OCI-LY1 (cell line): ENCODE measurements around the gene SCN8A.

Experiments used
- CTCF ChIP-seq: fragments of 200-600 bp; sonication (generic), shearing (Covaris generic); IDR thresholded peaks from 2 replicates; pipeline ENCODE4 v1.5.1; 2017; ENCODE audit warnings: mild to moderate bottlenecking, antibody characterized with exemption, low read length, moderate library complexity, mixed read lengths
- EZH2 ChIP-seq: fragments of 200-600 bp; sonication (generic), shearing (Covaris generic); IDR thresholded peaks from 2 replicates; pipeline ENCODE4 v1.8.0; 2017; ENCODE audit warnings: borderline replicate concordance, mixed run types, mild to moderate bottlenecking, antibody characterized with exemption, low read length, moderate library complexity, mixed read lengths

GRCh38 chr12:51547606-51548005 is 43.4 kb upstream of the SCN8A start:
- TF ChIP-seq EZH2 (no peak), CTCF (no peak)
